HG03159 (cell line): ENCODE measurements around the gene VWF.

Experiments
- ATAC-seq: cut with Tn5 transposase; IDR thresholded peaks from one replicate; pipeline ENCODE4 v1.9.1; 2021; ENCODE audit warnings: mild to moderate bottlenecking, moderate library complexity; ENCODE audit not compliant: unreplicated experiment

Gene VWF

DNA sequence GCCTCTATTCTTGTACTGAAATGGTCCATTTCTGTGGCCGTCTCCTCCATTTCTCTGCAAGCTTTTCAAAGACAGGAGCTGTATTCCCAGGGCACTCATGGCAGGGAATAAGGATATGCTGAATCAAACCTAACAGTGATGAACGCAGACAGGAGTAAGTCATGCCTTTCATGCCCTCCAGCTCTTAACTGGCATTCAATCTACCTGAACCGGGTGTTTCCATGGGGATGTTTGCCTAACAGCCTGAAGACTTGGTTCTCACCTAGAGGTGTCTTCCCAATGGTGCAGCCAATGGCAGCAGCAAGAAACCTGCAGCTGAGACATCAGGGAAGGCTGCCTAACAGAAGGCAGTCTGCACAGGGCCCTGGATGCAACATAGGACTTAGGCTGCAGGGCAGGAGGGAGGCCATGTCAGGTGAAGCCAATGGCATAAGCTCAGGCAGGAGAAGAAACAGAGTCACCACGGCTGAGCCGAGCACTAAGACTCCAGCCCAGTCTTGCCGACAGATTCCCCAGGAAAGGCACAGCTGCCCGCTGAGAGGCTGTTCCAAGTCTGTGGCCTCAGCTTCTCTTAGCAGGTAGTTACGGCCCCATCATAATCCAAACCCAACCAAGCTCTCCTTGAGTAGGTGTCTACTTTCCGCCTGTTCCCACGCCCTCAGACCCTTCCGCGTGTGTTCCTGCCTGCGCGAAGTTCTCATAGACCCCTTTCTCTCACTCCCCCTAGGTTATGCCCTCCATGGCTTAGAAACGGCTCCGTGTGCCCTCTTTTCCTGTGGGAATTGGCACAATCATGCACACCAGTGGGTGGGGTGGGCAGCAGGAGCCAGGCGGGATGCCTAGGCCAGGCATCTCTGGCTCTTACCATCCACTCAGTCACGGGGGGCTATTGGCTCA is 44.1 kb downstream of the VWF start:
- no peak for ATAC-seq

DNA sequence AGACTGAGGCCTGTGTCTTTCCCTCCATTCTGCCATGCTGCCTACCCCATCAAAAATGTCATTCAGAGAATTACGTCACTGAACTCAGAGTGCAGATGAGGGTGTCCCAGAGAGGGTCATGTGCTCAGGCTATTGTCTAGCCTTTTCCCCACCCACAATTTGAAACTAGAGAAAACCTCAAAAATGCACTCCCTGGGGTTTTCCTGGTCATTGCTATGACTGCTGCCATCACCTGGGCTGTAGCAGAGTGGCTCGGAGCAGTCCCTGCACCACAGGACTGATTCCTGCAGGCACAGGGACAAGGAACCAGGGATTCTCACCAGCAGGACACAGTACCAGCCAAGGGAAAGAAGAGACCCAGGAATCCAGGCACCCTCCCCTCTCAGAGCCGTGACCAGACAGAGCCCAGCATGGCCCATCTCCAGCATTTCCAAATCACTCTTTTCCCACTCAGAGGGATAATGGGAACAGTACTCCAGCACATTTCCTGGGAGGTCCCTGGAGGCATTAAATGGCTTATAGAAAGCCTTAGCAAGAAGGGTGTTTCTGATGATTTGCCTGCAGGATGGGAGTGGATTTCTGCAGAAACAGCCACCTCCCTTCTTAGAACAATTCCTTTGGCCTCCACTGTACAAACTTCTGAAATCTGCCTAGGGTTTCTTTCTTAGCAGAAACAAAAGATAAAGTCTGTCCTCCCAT is 45.9 kb downstream of the VWF start:
- ATAC-seq: no peak

DNA sequence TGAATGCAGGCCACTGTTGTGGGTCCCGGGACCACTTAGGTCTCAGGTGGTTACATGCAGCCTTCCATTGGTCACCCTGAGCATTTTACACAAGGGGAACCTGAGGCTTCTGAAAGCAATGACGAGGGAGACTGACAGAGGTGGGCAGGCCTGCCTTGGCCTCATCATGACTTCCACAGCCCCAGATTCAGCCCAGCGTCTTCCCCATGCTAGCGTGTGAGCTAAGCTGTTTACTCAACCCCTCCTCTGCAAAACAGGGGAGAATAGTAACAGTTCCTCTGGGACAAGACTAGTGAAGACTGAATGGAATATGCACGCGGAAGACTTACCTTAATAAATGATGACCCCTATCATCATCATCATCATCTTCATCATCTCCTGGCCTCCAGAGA is 46.8 kb downstream of the VWF start:
- ATAC-seq: no peak

DNA sequence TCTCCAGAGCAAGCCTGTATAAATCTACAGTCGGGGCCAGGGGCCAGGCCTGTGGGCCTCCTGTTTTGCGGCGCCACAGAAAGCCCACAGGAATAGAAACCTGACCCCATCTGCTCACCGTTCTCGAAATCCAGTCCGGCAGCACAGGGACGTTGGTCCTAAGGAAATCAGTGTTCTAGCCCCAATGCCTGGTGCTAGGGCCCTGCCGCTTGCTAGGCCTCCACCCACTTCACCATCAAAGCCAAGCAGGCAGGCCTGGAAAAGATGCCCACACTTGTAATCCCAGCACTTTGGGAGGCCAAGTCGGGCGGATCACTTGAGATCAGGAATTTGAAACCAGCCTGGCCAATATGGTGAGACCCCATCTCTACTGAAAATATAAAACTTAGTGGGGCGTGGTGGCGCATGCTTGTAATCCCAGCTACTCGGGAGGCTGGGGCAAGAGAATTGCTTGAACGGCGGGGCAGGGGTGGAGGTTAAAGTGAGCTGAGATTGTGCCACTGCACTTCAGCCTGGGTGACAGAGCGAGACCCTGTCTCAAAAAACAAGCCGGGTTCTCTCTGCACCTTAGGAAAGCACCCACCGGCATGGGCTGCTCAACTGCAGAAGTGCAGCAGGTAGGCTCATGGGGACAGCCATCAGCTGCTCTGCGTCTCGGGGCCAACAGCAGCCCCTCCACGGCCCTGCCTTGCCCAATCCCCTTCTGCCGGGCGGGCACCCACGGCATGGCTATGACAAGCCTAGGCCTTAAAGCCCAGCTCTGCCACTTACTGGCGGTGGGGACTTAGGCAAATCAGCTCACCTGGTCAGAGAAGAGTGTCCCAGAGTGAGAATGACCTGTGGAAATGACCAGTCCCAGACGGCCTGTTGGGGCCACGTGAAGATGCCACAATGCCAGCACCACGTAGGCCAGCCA is 47.4 kb downstream of the VWF start:
- no peak for ATAC-seq

DNA sequence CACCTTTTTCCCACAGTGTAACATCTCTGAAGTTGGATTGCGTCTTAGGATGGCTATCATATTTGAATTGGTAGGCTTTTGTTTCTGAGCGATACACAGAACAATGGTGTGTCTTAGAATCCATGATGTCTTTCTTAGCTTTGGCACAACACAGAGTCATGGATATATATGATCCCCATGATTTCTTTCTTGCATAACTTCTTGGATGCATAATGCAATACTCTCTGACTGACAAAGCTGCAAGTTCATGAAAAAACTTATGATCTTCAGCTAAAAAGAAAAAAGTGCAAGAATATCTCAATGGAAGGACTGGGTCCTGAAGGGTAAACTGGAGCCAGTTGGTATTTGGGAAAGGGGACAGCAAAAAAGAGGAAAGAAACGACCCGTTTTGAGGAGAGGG is 48.1 kb downstream of the VWF start:
- ATAC-seq: no peak

DNA sequence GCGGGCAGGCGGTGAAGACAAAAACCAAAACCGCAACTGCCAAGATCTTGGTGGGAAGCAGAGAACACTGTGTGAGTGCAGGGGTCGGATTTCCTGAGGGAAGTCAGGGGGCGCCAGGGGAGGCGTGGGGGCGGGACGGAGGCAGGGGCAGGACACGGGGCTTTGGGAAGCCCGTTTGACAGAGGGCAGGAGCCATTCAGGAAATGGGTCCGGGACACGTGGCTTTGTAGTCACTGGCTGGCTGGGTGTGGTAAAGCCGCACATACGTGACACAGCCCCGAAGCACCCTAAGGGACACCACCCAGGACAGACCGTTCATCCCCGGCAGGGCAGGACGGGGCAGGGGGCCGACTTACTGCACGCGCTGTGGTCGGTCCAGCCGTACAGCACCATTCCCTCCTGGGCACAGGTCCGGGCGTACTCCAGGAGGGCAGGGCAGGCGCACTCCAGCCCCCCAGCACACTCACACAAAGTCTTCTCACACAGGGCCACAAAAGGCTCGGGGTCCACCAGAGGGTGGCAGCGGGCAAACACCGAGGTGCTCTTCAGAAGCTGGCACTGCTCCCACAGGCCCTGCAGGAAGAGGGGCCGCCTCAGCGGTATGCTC is 49.4 kb downstream of the VWF start:
- no peak for ATAC-seq

DNA sequence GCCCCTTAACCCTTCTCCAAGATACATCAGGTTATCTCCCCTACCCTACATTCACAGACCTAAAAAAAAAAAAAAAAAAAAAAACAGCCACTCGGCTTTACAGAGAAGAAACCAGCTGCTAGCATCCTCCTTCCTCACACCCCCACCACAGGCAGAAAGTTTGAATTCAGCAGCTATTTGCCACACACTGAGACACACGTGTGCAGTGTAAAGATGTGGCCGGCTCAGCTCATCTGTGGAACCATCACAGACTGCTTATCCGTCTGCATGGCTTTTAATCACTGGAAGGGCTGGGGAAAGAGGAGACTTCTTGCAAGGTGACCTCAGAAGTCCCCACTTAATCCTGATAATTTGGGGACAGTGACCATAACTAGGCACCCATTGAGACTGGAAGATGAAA is 50.0 kb downstream of the VWF start:
- no peak for ATAC-seq

DNA sequence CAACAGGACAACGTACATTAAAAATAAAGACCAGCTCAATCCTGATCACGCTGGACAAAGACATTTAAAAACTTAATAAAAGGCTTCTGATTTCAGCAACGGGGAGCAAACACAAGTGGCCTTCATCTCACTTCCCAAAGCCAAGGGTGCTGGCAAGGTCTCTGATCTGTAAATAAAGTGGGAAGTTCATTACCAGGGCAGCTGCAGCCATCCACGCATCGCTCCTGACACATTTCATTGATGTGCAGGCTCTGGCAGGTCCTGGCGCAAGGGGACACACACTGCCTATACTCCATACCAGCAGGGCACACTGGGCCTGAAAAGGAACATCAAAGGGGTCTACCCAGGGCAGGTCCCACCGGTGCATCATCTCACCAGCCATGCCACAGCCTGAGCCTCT is 51.0 kb downstream of the VWF start:
- ATAC-seq: no peak

DNA sequence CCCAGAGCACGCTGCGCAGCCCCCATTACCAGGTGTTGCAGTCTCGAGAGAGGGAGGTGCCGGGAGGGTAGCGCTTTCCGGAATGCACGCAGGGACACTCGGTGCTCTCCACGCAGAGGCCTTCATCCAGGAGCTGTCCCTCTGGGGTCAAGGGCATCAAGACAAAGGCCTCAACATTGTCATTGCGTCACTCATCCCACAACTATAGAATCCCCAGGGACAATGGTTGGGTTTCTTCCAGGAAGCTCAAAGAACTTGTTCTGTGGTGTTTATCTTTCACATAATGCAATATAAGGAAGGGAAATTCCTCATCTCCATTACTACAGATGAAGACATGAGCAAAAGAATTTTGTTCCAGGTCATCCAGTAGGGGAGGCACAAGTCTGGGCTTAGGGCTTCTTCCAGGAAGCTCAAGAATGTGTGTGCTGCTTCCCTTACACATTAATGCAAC is 52.1 kb downstream of the VWF start:
- ATAC-seq: no peak

DNA sequence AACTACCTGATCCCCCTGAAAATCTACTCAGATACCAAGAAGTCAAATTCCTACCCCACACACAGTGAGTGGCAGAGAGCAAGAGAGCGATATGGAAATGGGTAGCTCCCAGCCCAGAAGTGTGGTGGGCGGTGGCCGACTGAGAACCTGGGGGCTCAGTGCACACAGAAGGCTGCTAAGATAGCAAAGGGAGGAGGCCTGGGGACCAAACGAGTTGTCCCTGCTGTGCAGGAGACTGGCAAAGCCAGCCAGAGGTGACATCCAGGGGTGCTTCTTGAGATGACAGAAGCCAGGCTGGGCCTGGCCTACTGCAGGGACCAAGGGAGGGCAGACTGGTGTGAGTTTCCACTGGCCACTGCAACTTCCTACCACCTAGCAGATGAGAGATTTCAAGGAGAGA is 52.9 kb downstream of the VWF start:
- no peak for ATAC-seq

DNA sequence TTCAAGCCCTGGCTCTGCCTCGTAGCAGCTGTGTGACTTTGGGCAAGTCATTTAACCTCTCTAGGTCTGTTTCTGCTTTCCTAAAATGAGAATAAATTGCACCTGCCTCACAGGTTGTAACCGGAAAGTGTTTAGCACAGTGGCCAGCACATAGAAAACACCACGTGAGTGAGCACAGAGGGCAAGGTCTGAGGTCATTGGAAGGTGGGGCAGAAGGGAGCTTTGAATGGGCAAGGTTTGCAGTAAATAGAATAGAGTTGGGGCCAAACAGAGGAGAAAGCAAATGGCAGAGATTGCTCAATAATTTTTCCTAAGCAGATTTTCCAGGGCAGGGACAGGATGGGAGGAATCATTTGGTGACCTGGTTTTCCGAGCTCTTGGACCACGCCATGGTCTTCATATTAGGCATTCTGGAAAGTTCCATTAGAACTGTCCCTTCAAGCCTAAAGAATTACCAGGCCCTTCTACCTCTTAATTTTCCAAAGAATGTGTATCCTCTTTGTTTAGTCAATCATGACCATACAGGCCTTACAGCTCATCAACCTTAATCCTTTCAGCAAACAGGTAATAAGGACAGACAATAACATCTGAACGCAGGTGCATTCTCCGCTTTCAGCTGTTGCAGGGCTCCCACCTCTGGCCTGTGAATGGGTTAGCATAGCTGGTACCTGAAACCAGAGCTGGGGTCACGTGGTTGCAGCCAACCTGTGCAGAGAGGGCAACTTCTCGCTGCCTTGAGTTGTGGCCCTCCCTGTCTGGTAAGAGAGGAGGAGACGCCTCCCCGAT is 53.8 kb downstream of the VWF start:
- no peak for ATAC-seq

DNA sequence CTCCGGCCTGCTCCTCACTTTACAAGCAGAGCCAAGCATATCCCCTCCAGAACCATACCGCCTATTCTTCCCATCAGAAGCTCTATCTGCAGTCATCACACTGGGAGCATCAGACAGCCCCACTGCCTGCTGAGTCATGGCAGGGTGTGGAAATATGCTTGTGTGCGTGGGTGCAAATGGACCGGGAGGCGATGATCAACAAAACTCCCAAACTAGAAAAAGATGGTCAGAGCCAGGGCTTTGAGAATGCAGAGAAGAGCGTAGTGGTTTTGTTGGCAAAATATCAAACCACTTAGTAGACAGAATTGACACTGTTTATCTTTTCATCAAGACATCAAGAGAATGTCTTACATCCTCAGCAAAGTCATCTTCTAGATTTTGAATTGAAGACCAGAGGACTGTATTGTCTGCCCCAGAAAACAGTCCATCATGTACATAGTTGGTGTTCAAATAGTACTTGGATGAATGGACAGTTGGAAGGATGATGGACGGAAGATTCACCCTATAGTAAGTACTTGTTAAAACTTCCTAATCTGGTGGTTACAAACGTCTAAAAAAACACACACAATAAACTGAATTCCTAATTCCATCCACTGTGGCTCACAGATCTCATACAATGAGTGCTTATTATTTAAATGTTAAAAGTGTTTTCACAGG is 54.9 kb downstream of the VWF start:
- ATAC-seq: no peak

DNA sequence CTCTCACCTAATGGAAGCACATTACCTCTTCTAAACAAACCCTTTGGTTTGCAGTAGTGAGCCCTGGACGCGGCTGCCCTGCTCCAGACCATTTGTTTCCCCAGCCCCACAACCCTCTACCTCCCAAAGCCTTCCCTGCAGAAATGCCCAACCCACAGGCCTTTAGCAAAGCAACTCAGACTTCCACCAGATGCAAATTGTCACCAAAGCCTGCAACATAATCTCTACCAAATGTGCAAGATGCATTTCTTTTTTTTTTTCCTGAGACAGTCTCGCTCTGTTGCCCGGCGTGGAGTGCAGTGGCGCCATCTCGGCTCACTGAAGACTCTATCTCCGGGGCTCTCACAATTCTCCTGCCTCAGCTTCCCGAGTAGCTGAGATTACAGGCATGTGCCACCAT is 56.2 kb downstream of the VWF start:
- no peak for ATAC-seq

DNA sequence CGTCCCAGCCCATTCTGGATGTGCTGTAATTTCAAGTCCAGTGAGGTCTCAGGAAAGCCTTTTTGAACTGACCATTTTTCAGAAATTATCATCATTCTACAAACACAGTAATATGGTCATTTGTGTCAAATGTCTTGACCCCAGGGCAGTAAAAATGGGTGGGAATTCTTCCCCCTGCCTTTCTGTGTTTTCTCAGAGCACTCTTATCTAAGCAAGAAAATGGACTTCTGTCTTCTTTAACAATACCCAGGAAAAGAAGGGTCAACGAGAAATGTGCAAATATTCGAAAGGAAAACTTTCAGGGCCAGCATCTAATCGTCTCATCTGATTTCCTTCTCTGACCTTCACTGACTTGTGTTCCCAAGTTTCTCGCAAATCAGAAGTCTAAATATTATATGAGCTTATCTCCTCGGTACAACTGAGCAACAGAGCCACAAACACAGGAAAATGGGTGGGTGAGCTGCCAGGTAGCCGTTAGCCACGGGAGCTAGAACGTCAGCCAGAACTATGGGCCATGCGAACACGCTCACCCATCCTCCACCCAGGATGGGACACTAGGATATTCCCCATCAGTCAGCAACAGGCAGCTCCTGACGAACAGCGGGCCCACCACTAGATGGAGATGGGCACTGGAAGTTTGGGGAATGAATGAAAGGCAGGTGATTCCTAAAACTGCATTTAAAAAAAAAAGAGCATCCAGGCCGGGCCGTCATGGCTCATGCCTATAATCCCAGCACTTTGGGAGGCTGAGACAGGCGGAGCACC is 57.1 kb downstream of the VWF start:
- no peak for ATAC-seq

DNA sequence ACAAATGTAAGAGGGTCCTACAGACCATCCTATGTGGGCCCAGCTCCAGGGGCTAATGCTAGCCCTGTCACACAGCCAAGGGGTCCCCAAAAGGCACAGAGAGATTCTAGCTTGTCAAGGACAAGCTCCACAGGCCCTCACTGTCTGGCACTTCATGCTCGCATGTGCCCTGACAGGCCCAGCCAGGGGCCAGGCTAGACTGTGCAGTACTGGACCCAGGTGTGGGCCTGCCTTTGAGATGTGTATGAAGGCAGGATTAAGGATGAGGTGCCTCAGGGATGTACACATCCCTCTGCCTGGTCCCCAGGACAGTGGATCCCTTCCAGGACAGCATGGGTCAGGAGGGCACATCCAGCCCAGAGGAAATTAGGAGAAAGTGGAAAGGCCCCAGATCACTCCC is 57.8 kb downstream of the VWF start:
- ATAC-seq: no peak

DNA sequence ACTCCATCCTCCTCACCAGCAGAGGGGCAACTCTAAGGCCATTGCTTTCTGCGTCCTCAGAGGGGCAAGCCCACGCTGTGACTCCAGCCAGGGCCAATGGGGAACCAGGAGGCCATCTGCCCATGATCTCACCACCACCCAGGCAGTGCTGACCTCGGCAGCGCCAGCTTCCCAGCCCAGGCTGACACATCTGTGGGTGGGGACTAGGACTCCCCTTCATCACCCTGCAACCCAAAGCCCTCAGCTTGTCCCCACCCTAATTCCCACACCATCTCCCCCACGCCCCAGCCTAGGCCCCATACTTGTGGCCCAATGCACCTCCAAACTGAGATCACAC is 58.6 kb downstream of the VWF start:
- no peak for ATAC-seq

DNA sequence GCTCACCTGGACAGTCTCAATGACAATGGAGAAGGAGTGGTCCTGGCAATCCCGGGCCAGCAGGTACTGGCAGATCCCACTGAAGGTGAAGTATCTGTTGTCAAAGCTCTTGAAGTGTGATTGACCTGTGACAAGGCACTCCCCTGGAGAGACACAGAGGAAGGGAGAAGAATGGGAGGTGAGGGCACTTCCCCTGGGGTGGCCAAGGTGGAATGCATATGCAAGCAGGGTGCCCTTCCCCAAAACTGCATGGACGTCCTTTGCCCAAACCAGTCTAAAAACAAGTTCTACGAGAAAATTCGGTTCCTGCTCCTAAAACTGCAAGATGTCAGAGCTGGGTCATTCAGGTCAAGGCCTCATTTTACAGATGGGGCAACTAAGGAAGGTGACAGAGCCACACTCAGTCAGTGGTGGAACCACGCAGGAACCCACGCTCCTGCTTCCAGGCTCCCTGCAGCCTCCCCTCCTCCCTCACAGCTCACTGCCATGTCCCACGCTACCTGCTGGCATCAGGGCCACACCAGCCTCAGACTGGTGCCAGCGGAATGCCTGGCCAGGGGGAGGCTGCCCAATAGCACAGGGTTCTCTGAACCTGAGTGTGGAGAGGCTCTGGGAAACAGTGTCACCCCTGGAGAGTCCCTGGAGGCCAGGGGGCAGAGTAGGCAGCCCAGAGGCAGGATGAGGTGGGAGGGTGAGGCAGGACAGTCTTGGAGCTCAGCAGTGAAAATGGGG is 59.2 kb downstream of the VWF start:
- ATAC-seq: no peak
